HG02840 (cell line): ENCODE results near the gene SLC30A1.

Experiments used
- ATAC-seq: cut with Tn5 transposase; IDR thresholded peaks from one replicate; pipeline ENCODE4 v1.9.1; 2021; ENCODE audit warnings: mild to moderate bottlenecking, moderate library complexity, moderate number of reproducible peaks; ENCODE audit not compliant: unreplicated experiment, low FRiP score

Gene SLC30A1

DNA sequence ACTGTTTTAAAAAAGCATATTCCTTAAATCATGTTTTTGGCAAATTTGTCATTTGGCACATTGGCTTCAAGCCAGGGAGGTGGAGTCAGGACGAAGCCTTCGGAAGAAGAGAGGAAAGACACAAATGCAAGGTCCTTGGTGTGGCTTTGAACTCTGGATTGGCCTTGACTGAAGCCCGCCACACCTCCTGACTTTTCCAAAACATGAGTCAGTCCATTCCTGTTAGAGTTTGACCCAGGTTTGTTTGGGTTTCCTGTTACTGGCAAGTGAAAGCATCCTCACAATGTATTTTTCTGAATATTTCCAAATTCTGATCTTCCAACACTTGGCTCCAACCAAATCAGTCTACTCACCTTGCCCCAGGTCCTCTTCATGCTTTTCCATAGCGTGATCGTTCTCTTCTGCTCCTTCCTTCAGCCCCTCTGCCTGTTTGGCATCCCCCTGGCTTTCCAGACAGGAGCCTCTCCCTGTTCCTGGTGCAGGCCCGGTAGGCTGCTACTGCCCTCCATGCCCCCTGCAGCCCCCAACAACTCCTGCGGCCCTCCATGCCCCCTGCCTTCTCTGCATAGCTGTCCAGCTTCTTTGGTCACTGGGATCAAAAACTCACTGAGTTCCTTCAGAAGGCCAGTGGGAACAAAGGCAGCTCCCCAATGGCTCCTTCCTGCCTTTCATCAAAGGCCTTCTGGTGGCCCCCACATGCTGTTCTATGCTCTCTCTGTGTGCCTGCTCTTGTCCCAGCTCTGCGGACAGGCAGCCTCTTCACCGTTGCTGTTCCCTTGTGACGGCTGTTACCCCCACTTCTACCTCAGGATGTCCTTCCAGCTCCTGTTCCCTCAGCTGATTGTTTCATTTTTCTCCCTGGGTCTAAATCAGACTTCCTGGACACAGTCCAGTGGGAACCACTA is 30.4 kb upstream of the SLC30A1 start:
- ATAC-seq, result no peak

DNA sequence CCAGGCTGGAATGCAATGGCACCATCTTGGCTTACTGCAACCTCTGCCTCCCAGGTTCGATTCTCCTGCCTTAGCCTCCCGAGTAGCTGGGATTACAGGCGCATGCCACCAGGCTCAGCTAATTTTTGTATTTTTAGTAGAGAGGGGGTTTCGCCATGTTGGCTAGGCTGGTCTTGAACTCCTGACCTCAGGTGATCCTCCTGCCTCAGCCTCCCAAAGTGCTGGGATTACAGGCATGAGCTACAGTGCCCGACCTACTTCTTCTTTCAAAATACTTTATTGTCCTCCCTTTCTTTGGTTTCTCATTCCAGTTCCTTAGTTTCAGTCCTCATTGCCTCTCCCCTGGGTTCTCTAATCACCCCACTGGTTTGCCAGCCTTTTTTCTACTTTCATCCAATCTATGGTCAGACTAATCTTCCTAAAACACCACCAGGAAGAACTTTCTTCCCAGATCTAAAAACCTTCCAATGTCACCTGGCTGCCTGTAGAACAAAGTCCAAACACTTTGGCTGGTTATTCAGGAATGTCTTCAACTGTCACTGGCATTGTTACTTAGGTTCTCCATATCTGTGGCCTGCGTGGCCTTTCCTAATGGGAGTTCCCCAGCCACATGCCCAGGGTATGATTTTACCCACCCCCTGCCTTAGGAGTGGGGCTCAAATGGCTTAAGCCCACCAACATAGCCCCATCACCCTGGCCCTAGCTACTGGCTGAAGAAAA is 29.0 kb upstream of the SLC30A1 start:
- ATAC-seq, result no peak

DNA sequence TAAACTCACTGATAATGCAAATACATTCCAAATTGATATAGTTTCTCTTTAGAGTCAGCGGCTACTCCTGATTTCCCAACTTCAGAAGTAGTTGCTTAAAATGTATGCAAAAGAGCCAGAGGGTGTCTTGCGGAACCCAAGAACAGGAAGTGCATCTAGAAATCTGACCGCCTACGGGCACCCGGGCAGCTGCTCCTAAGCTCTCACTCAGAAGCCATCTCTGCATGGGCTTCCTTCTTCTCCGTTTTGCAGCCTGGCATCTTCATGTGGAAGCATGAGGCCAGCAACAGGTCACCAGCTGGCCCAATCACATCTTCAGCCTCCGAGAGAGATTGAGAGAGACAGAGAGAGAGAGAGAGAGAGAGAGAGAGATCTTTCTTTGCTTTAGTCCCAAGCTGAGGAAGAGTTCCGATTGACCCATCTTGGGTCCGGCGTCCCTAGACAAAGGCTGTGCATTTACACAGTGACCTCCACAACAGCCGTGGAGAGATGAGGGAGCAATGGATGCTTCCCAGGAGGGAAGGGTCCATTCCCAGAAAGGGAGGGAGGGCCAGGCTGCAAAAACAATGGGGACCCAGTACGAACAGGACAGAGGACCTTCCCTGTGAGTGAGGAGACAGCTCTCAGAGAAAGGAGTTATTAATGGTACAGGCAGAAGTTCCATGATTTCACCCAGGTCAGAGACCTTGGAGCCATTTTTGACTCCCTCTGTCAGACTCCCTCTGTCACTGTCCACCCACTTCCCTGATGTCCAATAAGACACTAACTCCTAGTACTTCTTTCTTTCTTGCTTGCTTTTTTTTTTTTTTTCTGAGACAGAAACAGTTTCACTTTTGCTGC is 28.2 kb upstream of the SLC30A1 start:
- ATAC-seq, result peak; percentile 75

GRCh38 chr1:211606332-211606913 is 27.5 kb upstream of the SLC30A1 start:
- ATAC-seq, result peak; percentile 83

GRCh38 chr1:211605603-211606331 is 26.8 kb upstream of the SLC30A1 start:
- ATAC-seq, result no peak

DNA sequence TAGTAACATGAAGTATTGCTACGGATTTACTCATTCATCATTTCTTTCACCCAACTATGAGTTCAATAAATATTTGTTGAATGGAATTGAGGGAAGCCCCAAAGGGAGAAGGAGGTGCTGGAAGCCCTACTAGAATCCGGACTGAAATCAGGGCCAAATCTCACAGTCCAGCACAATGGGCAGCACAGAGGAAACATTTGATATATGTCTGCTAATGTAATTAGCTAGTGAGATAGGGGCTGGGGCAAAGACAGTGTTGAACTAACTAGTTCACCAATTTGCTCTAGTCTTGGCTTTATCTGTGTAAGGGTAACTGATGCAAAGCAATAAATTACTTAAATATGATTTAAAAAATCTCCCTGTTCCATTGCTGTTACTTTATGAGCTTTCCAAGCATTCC is 26.1 kb upstream of the SLC30A1 start:
- no peak for ATAC-seq

GRCh38 chr1:211604548-211604947 is 25.6 kb upstream of the SLC30A1 start:
- ATAC-seq, result no peak

GRCh38 chr1:211603713-211604112 is 24.8 kb upstream of the SLC30A1 start:
- no peak for ATAC-seq

DNA sequence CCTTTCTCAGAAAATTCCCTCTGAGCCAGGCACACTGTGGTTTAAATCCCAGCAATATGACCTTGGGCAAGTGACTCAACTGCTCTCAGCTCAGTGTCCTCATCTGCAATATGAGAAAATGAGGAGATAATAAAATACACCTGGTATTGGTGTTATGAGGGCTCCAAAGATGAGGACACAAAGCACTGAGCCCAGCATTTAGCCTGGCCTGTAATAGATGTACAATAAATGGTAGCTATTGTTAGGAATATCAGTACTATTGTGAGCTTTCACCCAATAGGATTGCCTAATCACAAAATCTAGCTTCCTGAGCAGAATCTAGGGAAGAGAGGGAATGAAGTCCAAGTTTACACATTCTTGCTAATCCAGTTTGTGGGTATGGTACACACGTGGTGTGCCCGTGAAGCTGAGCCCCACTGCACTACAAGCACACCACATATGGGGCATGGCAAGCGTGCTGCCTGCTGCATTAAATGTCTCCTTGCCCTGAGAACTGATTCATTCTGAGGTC is 24.3 kb upstream of the SLC30A1 start:
- ATAC-seq, result no peak

DNA sequence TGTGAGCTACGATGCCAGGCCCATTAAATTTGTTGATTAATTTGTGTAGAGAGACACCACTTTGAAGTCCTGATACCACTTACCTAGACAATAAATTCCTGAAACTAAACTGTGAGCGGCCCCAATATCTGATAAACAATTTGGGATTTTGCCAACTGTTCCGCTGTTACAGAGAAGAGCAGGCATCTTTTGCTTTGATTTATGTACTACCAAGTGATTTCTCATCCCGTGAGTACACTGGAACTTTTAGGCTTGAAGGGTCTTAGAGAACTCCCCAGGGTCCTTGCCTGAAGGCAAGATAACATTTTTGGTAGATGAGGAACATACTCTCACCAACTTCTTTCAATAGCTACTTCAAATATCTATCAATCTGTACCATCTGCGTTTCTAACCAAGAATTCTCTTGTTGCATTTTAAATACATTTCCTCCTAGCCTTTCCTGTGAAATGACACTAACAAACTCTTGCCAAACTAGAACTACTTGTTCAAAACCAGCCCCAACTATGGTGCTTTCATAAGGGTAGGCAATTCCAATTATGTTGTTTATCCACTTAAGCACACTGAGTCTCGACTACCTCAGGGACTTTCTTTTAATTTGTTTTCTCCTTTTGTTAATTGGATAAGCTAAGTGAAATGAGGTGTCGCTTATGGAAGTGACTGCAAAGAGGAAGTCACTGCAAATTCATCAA is 23.2 kb upstream of the SLC30A1 start:
- no peak for ATAC-seq

DNA sequence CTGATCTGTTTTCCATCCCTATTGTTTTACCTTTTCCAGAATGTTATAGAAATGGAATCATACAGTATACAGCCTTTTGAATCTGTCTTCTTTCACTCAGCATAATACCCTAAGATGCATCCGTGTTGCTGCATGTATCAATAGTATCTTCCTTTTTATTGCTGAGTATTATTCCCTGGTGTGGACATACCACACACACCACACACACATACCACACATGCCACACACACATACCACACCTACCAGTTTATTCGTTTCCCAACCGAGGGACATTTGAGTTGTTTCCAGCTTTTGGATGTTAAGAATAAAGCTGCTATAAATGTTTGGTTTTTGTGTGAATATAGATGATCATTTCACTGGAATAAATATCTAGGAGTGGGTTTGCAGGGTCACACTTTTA is 22.2 kb upstream of the SLC30A1 start:
- ATAC-seq, result no peak

DNA sequence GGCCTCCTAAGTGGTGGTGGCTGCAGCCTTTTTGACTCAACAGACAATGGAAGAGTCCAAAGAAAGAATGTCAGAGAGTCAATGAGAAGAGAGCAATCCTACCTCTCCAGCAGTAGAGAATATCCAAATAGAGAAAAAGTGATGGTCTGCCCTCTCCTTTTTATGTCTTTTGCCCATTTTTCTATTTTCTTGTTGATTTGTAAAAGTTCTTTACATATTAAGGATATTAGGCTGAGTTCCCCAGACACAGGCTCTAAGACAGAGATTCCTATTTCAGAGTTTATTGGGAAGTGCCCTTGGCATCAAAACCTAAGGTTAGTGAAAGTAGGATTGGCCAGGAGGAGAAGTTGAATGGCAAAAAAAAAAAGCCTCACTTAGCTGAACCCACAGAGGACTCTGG is 20.3 kb upstream of the SLC30A1 start:
- ATAC-seq, result no peak

DNA sequence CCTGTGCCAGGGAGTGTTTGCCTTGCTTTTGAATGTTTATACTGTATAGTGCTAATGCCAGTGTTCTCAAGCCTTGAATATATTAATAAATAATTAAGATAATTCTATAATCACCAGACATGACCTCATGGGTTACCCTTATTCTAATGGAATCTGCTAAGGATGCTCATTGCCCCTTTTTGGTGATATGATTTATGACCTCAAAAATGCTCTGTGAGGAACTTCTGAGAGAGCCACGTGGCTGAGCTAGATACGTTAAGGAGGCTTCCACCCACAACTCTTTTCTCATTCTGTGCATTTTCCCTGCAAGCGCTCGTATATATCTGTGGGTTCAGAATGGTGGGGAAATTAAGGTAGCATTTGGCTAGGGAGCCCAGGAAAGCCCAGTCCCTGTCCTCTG is 19.6 kb upstream of the SLC30A1 start:
- ATAC-seq, result no peak

DNA sequence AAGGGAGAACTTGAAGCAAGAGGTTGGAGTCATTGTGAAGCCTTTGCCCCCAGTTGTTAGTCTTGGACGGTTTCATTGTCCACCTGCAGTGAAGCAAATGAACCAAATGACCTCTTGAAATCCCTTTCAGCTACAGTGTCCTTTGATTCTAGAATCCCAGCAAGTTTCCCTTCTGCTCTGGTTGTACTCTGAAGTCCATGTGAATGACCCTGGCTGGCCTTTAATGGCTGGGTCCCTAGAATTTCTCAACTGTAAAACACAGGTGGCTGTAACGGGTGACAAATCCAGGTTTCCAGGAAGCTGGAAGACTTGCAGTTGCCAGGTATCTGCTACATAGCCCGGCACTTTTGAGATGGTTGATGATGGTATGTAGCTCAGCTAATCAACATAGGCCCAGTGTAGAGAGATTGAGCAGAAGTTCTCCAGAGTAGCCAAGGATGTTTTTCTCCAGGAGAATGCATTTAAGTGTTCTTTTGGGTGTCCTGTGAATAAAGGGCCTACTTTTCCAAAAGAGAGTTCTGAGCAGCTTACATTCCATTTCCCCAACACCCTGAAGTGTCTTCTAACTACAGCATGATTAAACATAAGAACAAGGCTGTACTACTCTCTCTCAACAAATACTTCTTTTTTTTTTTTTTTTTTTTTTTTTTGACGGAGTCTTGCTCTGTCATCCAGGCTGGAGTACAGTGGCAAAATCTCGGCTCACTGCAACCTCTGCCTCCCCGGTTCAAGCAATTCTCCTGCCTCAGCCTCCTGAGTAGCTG is 17.6 kb upstream of the SLC30A1 start:
- no peak for ATAC-seq

DNA sequence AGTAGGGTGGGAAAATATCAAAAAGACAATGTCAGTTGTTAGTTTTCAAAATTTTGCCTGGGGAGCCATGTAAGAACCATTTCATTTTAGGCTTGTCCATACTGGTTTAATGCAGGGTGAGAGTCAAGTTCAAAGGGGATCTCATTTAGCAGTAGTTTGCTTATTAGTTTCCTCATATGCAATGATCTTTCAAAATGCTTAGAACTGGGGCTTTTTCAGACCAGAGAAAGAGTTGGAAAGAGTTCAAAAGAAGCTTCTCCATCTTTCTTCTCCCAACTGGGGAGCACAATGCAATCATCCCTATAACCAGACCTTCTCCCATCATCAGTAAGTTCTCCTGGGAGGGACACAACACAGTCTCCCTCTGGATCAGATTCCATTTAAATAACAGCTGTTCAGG is 16.5 kb upstream of the SLC30A1 start:
- no peak for ATAC-seq

DNA sequence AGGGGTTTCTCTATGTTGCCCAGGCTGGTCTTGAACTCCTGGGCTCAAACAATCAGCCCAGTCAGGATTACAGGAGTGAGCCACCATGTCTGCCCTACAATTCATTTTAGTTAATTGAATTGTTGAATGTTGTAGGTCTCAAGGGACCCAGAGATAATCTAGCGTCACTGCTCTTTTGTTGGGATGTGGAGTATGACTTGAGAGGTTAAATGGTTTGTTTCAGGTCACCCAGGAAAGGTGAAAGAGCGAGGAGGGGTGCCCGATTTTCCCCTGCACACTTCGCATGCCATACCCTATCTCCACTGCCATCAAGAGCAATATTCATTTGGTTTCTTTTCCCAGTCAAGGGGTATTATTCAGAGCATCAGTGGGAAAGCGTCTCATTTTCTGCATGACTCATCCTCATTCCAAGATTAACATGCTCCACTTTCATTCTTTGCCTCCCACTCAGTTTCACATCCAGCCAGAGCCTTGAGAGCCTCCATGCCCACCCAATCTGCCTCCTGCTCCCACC is 13.1 kb upstream of the SLC30A1 start:
- ATAC-seq, result no peak

GRCh38 chr1:211589782-211590721 is 11.1 kb upstream of the SLC30A1 start:
- ATAC-seq, result no peak
